ENCODE measurements around the gene CDC42. TPM values are rescaled to one million over a fixed set of nuclear protein-coding genes. Genes with fewer than 3 reads are reported as not detected.

CDC42 gene
- total and polyA plus RNA-seq, 10 of the 15 experiments (the other 5 are each of a cell fraction or from before 2014, with no cell fraction given), result 184 to 479 (median 326) TPM

GRCh38 chr1:22076346-22076745 lies 23.8 kb downstream of the CDC42 start:
- no peak for FAIRE-seq
- ChIA-PET CTCF (no interaction called here), POLR2A (no interaction called here), SMC1A (ENCODE audit: uncharacterized antibody, unreplicated experiment) (interaction anchor here (0.9 to 2.4 kb wide), 3 partner anchors 16 to 52 kb away, joined by 3 to 10 read pairs (median 5); no protein-coding TSS in a partner anchor), RAD21 (ENCODE audit: unreplicated experiment) (no interaction called here)
- H3K4me3 ChIP-seq, result no peak overlapping the region
- H3K79me2 ChIP-seq (ENCODE audit: control insufficient read depth, insufficient read depth, low read length), result peaks cover 89% of the 10 kb centered on the region
- peaks cover 48% of the 10 kb centered on the region for H3K4me1 ChIP-seq (ENCODE audit: control insufficient read depth, insufficient read depth, low read length)
- WGBS (ENCODE audit: insufficient coverage, insufficient replicate concordance, low lambda C conversion rate, missing lambda C conversion rate), result 70% methylated on average over 3 of the region's 3 CpGs
- H3K27me3 ChIP-seq (replicated peaks in 1 of 2; ENCODE audit: control insufficient read depth in 2 of 2, insufficient read depth in 2 of 2, low read length in 1 of 2), result no peaks in the 10 kb centered on the region
- H3K36me3 ChIP-seq (ENCODE audit: control insufficient read depth in 2 of 2, insufficient read depth in 2 of 2, low read length in 1 of 2), result peaks cover 2 to 23% of the 10 kb centered on the region in 2 experiments
- peak overlapping the region; percentile 56 for H3K4me2 ChIP-seq (ENCODE audit: control insufficient read depth, insufficient read depth)
- in situ Hi-C loops (cut with MboI), result no loop called here
- DNase-seq (ENCODE audit: low read depth, low spot score), result no peak
- 0 out of 2 replicates have a peak overlapping the region, but pooled peaks have one; percentile 2 for H3K9ac ChIP-seq (ENCODE audit: control insufficient read depth, insufficient read depth, low read length)
- no peak for ATAC-seq
- TF ChIP-seq BACH1 (IDR thresholded peaks at IDR 0.05; ENCODE audit: borderline replicate concordance) (no peak), ESRRA (IDR thresholded peaks at IDR 0.05; ENCODE audit: low read length) (no peak), CEBPB (IDR thresholded peaks at IDR 0.05; ENCODE audit: borderline replicate concordance in 1 of 2, low read depth in 2 of 2, low read length in 2 of 2) (no peak), GABPA (IDR thresholded peaks at IDR 0.05; ENCODE audit: low read depth) (no peak), ATF7 (IDR thresholded peaks at IDR 0.05; ENCODE audit: low read depth) (no peak), RELB (IDR thresholded peaks at IDR 0.05; ENCODE audit: low read depth) (no peak)
- no peaks in the 10 kb centered on the region for H3K9me3 ChIP-seq (replicated peaks; ENCODE audit: control insufficient read depth, insufficient read depth, low read length)
- intact Hi-C loops (cut with micrococcal nuclease; ENCODE audit: unreplicated experiment), result no loop called here
- H2AFZ ChIP-seq (ENCODE audit: control insufficient read depth, low read depth, low read length), result no peak overlapping the region
- H3K27ac ChIP-seq (ENCODE audit: control insufficient read depth, insufficient read depth), result no peak overlapping the region
- H4K20me1 ChIP-seq (ENCODE audit: control insufficient read depth, insufficient read depth), result peaks cover 11% of the 10 kb centered on the region; the same call in 1 of the 2 replicates
- no TSS peak for BruUV-seq (replicated peaks)

All from GM12878 (cell line).